H9 (cell line): ENCODE measurements around the gene TRPM2. TPM values are rescaled to one million over a fixed set of nuclear protein-coding genes. Genes with fewer than 3 reads are reported as not detected.

Experiments
- DNase-seq: peaks from one replicate; pipeline ENCODE4 v3.0.0-alpha.2; 2017
- H2AFZ ChIP-seq: one replicate; pipeline ENCODE4 v1.6.1; 2013; ENCODE audit warnings: mild to moderate bottlenecking, low read length, control low read depth, moderate library complexity
- H2AK5ac ChIP-seq: 2 replicates; pipeline ENCODE4 v1.6.1; 2013; ENCODE audit warnings: low read length, control low read depth, mixed read lengths; ENCODE audit not compliant: insufficient read length
- H2BK120ac ChIP-seq: one replicate; pipeline ENCODE4 v1.6.1; 2013; ENCODE audit warnings: low read depth, mild to moderate bottlenecking, low read length, control low read depth, inconsistent platforms; ENCODE audit not compliant: poor library complexity, severe bottlenecking
- H2BK12ac ChIP-seq: 2 replicates; pipeline ENCODE4 v1.6.1; 2013; ENCODE audit warnings: low read length, control low read depth, mixed read lengths, low read depth; ENCODE audit not compliant: insufficient read length
- H2BK15ac ChIP-seq: 2 replicates; pipeline ENCODE4 v1.6.1; 2013; ENCODE audit warnings: low read depth, low read length, control low read depth
- H2BK20ac ChIP-seq: one replicate; pipeline ENCODE4 v1.6.1; 2013; ENCODE audit warnings: low read depth, mild to moderate bottlenecking, low read length, control low read depth, inconsistent platforms; ENCODE audit not compliant: poor library complexity, severe bottlenecking
- H2BK5ac ChIP-seq: 2 replicates; pipeline ENCODE4 v1.6.1; 2013; ENCODE audit warnings: low read length, control low read depth, mixed read lengths; ENCODE audit not compliant: insufficient read length
- H3K14ac ChIP-seq: 2 replicates; pipeline ENCODE4 v1.6.1; 2013; ENCODE audit warnings: low read length, control low read depth; ENCODE audit not compliant: insufficient read depth
- H3K18ac ChIP-seq: 2 replicates; pipeline ENCODE4 v1.6.1; 2013; ENCODE audit warnings: low read depth, mild to moderate bottlenecking, mixed read lengths, low read length, control low read depth; ENCODE audit not compliant: insufficient read length
- H3K23ac ChIP-seq: 2 replicates; pipeline ENCODE4 v1.6.1; 2013; ENCODE audit warnings: low read length, control low read depth, mixed read lengths, low read depth; ENCODE audit not compliant: insufficient read length
- H3K23me2 ChIP-seq: 2 replicates; pipeline ENCODE4 v1.6.1; 2013; ENCODE audit warnings: low read depth, mild to moderate bottlenecking, mixed read lengths, low read length, control low read depth; ENCODE audit not compliant: insufficient read length, poor library complexity, severe bottlenecking
- H3K27ac ChIP-seq: 2 replicates; pipeline ENCODE4 v1.5.1; 2013; ENCODE audit warnings: low read length, control low read depth, mixed read lengths, low read depth; ENCODE audit not compliant: insufficient read length
- H3K27me3 ChIP-seq: 2 replicates; pipeline ENCODE4 v1.6.1; 2013; ENCODE audit warnings: low read length, control low read depth, inconsistent platforms; ENCODE audit not compliant: insufficient read depth
- H3K4ac ChIP-seq: 2 replicates; pipeline ENCODE4 v1.6.1; 2013; ENCODE audit warnings: low read depth, mild to moderate bottlenecking, control low read depth, inconsistent platforms, low read length, moderate library complexity
- H3K4me1 ChIP-seq: 2 replicates; pipeline ENCODE4 v1.6.1; 2013; ENCODE audit warnings: low read length, control low read depth, inconsistent platforms; ENCODE audit not compliant: insufficient read depth
- H3K4me2 ChIP-seq: 2 replicates; pipeline ENCODE4 v1.6.1; 2013; ENCODE audit warnings: low read length, control low read depth, mixed read lengths; ENCODE audit not compliant: insufficient read length, insufficient read depth
- H3K56ac ChIP-seq: 2 replicates; pipeline ENCODE4 v1.6.1; 2013; ENCODE audit warnings: low read depth, mild to moderate bottlenecking, mixed read lengths, low read length, control low read depth; ENCODE audit not compliant: insufficient read length
- H3K79me1 ChIP-seq: 2 replicates; pipeline ENCODE4 v1.6.1; 2013; ENCODE audit warnings: low read depth, mild to moderate bottlenecking, moderate library complexity, low read length, control low read depth, inconsistent platforms; ENCODE audit not compliant: insufficient read depth, poor library complexity, severe bottlenecking
- H3K79me2 ChIP-seq: 2 replicates; pipeline ENCODE4 v1.6.1; 2013; ENCODE audit warnings: low read length, control low read depth, inconsistent platforms; ENCODE audit not compliant: insufficient read depth
- H3K9ac ChIP-seq: 2 replicates; pipeline ENCODE4 v1.6.1; 2013; ENCODE audit warnings: low read length, control low read depth, mixed read lengths; ENCODE audit not compliant: insufficient read length; ENCODE audit errors: extremely low read depth
- H3K9me3 ChIP-seq: one replicate; pipeline ENCODE4 v1.6.1; 2013; ENCODE audit warnings: low read depth, low read length, inconsistent platforms; ENCODE audit not compliant: control insufficient read depth
- H3T11ph ChIP-seq: one replicate; pipeline ENCODE4 v1.6.1; 2013; ENCODE audit warnings: mild to moderate bottlenecking, low read length, control low read depth, inconsistent platforms
- H4K20me1 ChIP-seq: one replicate; pipeline ENCODE4 v1.6.1; 2013; ENCODE audit not compliant: control insufficient read depth, insufficient read length, insufficient read depth
- H4K5ac ChIP-seq: 2 replicates; pipeline ENCODE4 v1.6.1; 2013; ENCODE audit warnings: low read depth, mild to moderate bottlenecking, mixed read lengths, low read length, control low read depth; ENCODE audit not compliant: insufficient read length
- H4K8ac ChIP-seq: replicated peaks from 2 replicates; pipeline ENCODE4 v1.6.1; 2013; ENCODE audit warnings: low read length, control low read depth, mixed read lengths, low read depth; ENCODE audit not compliant: insufficient read length
- H4K91ac ChIP-seq: 2 replicates; pipeline ENCODE4 v1.6.1; 2013; ENCODE audit warnings: low read depth, mild to moderate bottlenecking, moderate library complexity, mixed read lengths, low read length, control low read depth; ENCODE audit not compliant: insufficient read length
- H3K27ac Mint-ChIP-seq, 3 experiments: 2 replicates in 2 of 3; 3 replicates in 1 of 3; pipeline ENCODE4 v1.8.0; 2020 to 2021; ENCODE audit warnings: mixed read lengths in 3 of 3, mild to moderate bottlenecking in 1 of 3, moderate library complexity in 1 of 3
- H3K27me3 Mint-ChIP-seq: 2 replicates; pipeline ENCODE4 v1.8.0; 2021; ENCODE audit warnings: low read depth, mild to moderate bottlenecking, moderate library complexity, mixed read lengths
- H3K36me3 Mint-ChIP-seq, 3 experiments: 2 replicates in 2 of 3; 3 replicates in 1 of 3; pipeline ENCODE4 v1.8.0; 2020 to 2021; ENCODE audit warnings: low read depth in 3 of 3, mixed read lengths in 3 of 3; ENCODE audit not compliant: insufficient read depth in 1 of 3
- H3K4me1 Mint-ChIP-seq, 2 experiments: 2 replicates each; pipeline ENCODE4 v1.8.0; 2020; ENCODE audit warnings: mixed read lengths in 2 of 2
- H3K4me3 Mint-ChIP-seq, 2 experiments: 2 replicates in 1 of 2; 3 replicates in 1 of 2; pipeline ENCODE4 v1.8.0; 2020 to 2021; ENCODE audit warnings: mild to moderate bottlenecking in 2 of 2, mixed read lengths in 2 of 2, moderate library complexity in 1 of 2
- H3K9me3 Mint-ChIP-seq, 2 experiments: 2 replicates in 1 of 2; 3 replicates in 1 of 2; pipeline ENCODE4 v1.8.0; 2020; ENCODE audit warnings: mild to moderate bottlenecking in 2 of 2, mixed read lengths in 2 of 2, moderate library complexity in 1 of 2
- CTCF ChIP-seq: fragments of 200-600 bp; sonication (generic); conservative IDR thresholded peaks from 3 replicates; pipeline ENCODE4 v1.8.0; 2021; ENCODE audit warnings: antibody characterized with exemption, mild to moderate bottlenecking
- WGBS: extraction: QIAGEN DNeasy Blood & Tissue Kit; methylation state at CpG from one replicate; pipeline ENCODE4 v1.1.7; 2013; ENCODE audit warnings: missing lambda C conversion rate, low lambda C conversion rate, mixed read lengths; ENCODE audit not compliant: insufficient read length; ENCODE audit errors: extremely low coverage; 5-methylcytosine and 5-hydroxymethylcytosine counted together
- total RNA-seq: library from RNA; stranded (reverse); gene quantifications from 2 replicates; pipeline ENCODE4 v1.2.1, GENCODE V29; 2021

Gene TRPM2
- total RNA-seq, 1 experiment from 2014 or later = 0.68 TPM

GRCh38 chr21:44429894-44430293, 76.5 kb downstream of the TRPM2 start:
- H4K8ac ChIP-seq = no peak overlapping the region
- H2AFZ ChIP-seq = no peak overlapping the region
- whole genome bisulfite sequencing = no CpG with 5 or more reads among the region's 1 CpG
- H2BK12ac ChIP-seq = no peak overlapping the region
- TF ChIP-seq CTCF = no peak
- peaks cover 10 to 16% of the 10 kb centered on the region in 2 experiments for H3K9me3 Mint-ChIP-seq
- H3K4me2 ChIP-seq = no peak overlapping the region
- H3K36me3 Mint-ChIP-seq = no peaks in the 10 kb centered on the region
- DNase-seq = no peak
- no peaks in the 10 kb centered on the region for H3K79me2 ChIP-seq
- no peak overlapping the region for H2BK120ac ChIP-seq
- H4K20me1 ChIP-seq = no peaks in the 10 kb centered on the region
- H3K4ac ChIP-seq = no peak overlapping the region
- H2BK15ac ChIP-seq = no peak overlapping the region
- no peak overlapping the region for H3K27ac ChIP-seq
- H3K23me2 ChIP-seq = no peaks in the 10 kb centered on the region
- H3K4me3 Mint-ChIP-seq = no peak overlapping the region
- H3K14ac ChIP-seq = no peak overlapping the region
- no peaks in the 10 kb centered on the region for H3K9me3 ChIP-seq
- no peak overlapping the region for H3K18ac ChIP-seq
- H3K27me3 ChIP-seq = no peaks in the 10 kb centered on the region
- H3K27ac Mint-ChIP-seq = no peak overlapping the region
- no peak overlapping the region for H4K5ac ChIP-seq
- no peaks in the 10 kb centered on the region for H3K4me1 ChIP-seq
- H3K56ac ChIP-seq = no peak overlapping the region
- no peak overlapping the region for H3K9ac ChIP-seq
- no peak overlapping the region for H4K91ac ChIP-seq
- H2AK5ac ChIP-seq = no peak overlapping the region
- H2BK5ac ChIP-seq = no peak overlapping the region
- no peak overlapping the region for H3T11ph ChIP-seq
- no peak overlapping the region for H2BK20ac ChIP-seq
- no peaks in the 10 kb centered on the region for H3K79me1 ChIP-seq
- no peaks in the 10 kb centered on the region for H3K4me1 Mint-ChIP-seq
- H3K27me3 Mint-ChIP-seq = no peaks in the 10 kb centered on the region; the same call in 1 of the 2 replicates
- H3K23ac ChIP-seq = no peak overlapping the region
